Mucosa of descending colon (tissue), 3 donors: ENCODE measurements around the gene TSPEAR. TPM values are rescaled to one million over a fixed set of nuclear protein-coding genes. Genes with fewer than 3 reads are reported as not detected.
A peak's percentile ranks its signal among the peaks of the same experiment; 100 is the strongest.
"Not testable (repeated sequence)": the region's sequence is repeated elsewhere in the genome, so short reads cannot be mapped to it uniquely, and the experiment has no call there.

ENCODE experiments used
- ATAC-seq: fragments of 200-7000 bp; cut with Tn5 transposase; one replicate; pipeline ENCODE4 v1.9.1; 2020; ENCODE audit warnings: mild to moderate bottlenecking, moderate library complexity
- DNase-seq, 3 donors: peaks; one replicate each; pipeline ENCODE4 v3.0.0-alpha.2; 2020
- H3K36me3 ChIP-seq: fragments of 200-600 bp; one replicate; pipeline ENCODE4 v1.8.0; 2021; ENCODE audit warnings: low read depth, mild to moderate bottlenecking
- H3K4me1 ChIP-seq: fragments of 200-600 bp; one replicate; pipeline ENCODE4 v1.8.0; 2021; ENCODE audit warnings: low read depth, mild to moderate bottlenecking
- H3K4me3 ChIP-seq: fragments of 200-600 bp; one replicate; pipeline ENCODE4 v1.8.0; 2021; ENCODE audit warnings: mild to moderate bottlenecking
- H3K9me3 ChIP-seq: fragments of 200-600 bp; one replicate; pipeline ENCODE4 v1.8.0; 2021; ENCODE audit warnings: mild to moderate bottlenecking
- CTCF ChIP-seq: fragments of 200-600 bp; IDR thresholded peaks from one replicate; pipeline ENCODE4 v1.8.0; 2022; ENCODE audit warnings: antibody characterized with exemption, mild to moderate bottlenecking
- intact Hi-C, 2 donors: fragments of 100-400 bp; cut with DNase I in 1 of 2; cut with micrococcal nuclease in 1 of 2; formaldehyde crosslinking; loops; one replicate each; pipeline versions ENCODE4 v1.11.0 to v1.11.1; 2022; cut with DNase I, micrococcal nuclease
- total RNA-seq, 3 donors: library from RNA; stranded (reverse); fragmentation: NEBNext Ultra II Directional in 2 of 3; extraction: Animal tissue kit (Norgen Biotek cat#: 25700) in 2 of 3; gene quantifications; one replicate each; pipeline versions ENCODE4 v1.2.1 to v1.2.4, GENCODE V29; 2021 to 2023
- donor health status: DM: no; HTN: no; CAD: no; lungs with moderate emphysema.
- donor health status: DM: no; HTN: no; CAD: no.
- donor health status: DM: no; HTN: yes; CAD: no.

The TSPEAR gene
- total RNA-seq, 3 donors from 2014 or later: 0.28 TPM; not detected in 2

DNA sequence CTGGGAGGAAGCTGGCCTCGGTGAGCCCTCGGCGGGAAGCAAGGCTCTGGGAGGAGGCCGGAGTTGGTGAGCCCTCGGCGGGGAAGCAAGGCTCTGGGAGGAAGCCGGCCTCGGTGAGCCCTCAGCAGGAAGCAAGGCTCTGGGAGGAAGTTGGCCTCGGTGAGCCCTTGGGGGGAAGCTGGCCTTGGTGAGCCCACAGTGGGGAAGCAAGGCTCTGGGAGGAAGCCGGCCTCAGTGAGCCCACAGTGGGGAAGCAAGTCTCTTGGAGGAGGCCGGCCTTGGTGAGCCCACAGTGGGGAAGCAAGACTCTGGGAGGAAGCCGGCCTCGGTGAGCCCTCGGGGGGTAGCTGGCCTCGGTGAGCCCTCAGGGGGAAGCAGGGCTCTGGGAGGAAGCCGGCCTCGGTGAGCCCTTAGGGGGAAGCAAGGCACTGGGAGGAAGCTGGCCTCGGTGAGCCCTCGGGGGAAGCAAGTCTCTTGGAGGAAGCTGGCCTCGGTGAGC, 207.4 kb downstream of the TSPEAR start:
- intact Hi-C loops: no loop called here
- Histone ChIP-seq H3K36me3 (no peaks in the 10 kb centered on the region), H3K9me3 (no peaks in the 10 kb centered on the region), H3K4me3 (no peak overlapping the region), H3K4me1 (no peaks in the 10 kb centered on the region)
- no peak for TF ChIP-seq CTCF
- DNase-seq (no peak), ATAC-seq (no peak)

- H3K4me3 ChIP-seq, DNase-seq, H3K4me1 ChIP-seq, H3K36me3 ChIP-seq, H3K9me3 ChIP-seq, intact Hi-C loops, ATAC-seq: not testable (repeated sequence)
Observed at GRCh38 chr21:44503006-44503889, 208.1 kb downstream of the TSPEAR start.

DNA sequence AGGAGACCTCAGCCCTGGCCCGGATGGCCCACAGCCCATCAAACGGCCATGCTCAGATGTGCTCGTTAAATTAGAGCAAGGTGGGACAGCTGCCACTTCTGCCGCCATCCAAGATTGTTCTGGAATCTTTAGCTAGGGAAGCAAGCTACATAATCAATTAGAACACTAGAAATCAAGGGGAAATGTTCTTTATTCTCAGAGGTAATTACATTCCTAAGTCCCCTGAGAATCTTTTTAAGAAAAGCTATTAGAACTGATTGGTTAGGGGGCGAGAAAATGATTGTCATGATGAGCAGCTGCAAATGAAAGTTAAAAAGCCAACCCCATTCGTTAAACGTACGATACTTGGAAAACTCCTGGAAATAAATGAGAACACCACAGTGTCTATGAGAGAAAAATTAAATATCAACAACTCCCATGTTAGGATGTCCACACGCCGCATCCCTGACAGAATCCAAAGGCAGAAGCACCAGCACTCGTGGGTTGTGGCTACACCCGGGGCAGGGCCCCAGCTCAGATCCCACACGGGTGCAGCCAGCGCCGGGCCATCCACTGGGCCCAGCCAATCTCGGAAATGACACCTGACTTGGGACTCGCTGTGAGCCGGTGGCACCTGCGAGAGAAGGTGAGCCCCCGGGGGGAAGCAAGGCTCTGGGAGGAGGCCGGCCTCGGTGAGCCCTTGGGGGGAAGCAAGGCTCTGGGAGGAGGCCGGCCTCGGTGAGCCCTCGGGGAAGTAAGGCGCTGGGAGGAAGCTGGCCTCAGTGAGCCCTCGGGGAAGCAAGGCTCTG, 209.0 kb downstream of the TSPEAR start:
- intact Hi-C loops: no loop called here

DNA sequence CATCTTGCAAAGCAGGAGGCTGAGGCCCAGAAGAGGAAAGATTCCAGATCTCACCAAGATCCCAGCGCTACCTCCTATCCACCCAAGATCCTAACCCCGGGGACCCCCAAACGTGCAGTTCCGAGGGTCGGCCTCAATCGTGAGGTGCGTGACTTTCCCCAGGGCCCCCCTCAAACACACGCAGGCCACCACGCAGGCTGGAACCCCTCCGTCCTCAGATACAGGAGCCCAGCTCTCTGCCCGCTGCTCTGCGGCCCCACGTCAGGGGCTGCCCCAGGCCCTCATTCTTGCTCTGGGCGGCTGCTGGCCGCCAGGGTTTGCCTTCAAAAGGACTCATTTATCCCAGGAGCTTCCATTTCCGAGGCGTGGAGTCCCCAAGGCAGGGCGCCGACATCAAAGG, 211.3 kb downstream of the TSPEAR start:
- ATAC-seq: no peak
- H3K36me3 ChIP-seq: no peaks in the 10 kb centered on the region
- H3K4me3 ChIP-seq: no peak overlapping the region
- TF ChIP-seq CTCF: no peak
- intact Hi-C loops: no loop called here
- no peaks in the 10 kb centered on the region for H3K9me3 ChIP-seq
- no peak for DNase-seq
- H3K4me1 ChIP-seq: peaks cover 3% of the 10 kb centered on the region

More for the DNA sequence above, 209.0 kb downstream of the TSPEAR start:
- no peak for DNase-seq
- no peak overlapping the region for H3K4me3 ChIP-seq
- no peaks in the 10 kb centered on the region for H3K9me3 ChIP-seq
- peaks cover 3% of the 10 kb centered on the region for H3K4me1 ChIP-seq
- H3K36me3 ChIP-seq: no peaks in the 10 kb centered on the region
- no peak for TF ChIP-seq CTCF
- no peak for ATAC-seq

- Histone ChIP-seq H3K4me3 (no peak overlapping the region), H3K9me3 (no peaks in the 10 kb centered on the region), H3K4me1 (peaks cover 3% of the 10 kb centered on the region), H3K36me3 (no peaks in the 10 kb centered on the region)
- intact Hi-C loops: no loop called here
- DNase-seq (no peak), ATAC-seq (no peak)
- no peak for TF ChIP-seq CTCF
Observed at GRCh38 chr21:44499631-44500030, 211.7 kb downstream of the TSPEAR start.

DNA sequence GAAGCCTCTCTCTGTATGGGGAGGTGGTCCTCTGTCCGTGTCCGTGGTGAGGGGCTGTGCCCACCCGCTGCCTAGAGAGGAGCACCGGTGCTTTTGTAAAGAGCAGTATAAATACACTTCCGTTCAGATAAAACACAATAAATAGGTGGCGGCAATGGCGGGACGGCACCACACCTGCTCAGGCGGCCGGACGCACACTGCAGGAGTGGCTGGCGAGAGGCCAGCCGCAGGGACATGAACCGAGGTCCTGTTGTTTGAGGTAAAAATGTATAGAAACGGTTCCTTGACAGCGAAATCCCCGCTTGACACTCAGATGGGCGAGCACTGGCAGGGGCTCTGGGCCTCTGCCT, 212.2 kb downstream of the TSPEAR start:
- ATAC-seq (peak; percentile 76), DNase-seq (peak in 2 of 3 donors; percentile 43 to 48)
- TF ChIP-seq CTCF: no peak
- intact Hi-C loops: no loop called here
- peaks cover 3% of the 10 kb centered on the region for H3K4me1 ChIP-seq
- H3K36me3 ChIP-seq: no peaks in the 10 kb centered on the region
- H3K9me3 ChIP-seq: no peaks in the 10 kb centered on the region
- H3K4me3 ChIP-seq: no peak overlapping the region
